ENCODE results near the gene C10orf71. TPM values are rescaled to one million over a fixed set of nuclear protein-coding genes. Genes with fewer than 3 reads are reported as not detected.

The C10orf71 gene
- total RNA-seq, 2 donors from 2014 or later, result 34.7 to 54.1 TPM

DNA sequence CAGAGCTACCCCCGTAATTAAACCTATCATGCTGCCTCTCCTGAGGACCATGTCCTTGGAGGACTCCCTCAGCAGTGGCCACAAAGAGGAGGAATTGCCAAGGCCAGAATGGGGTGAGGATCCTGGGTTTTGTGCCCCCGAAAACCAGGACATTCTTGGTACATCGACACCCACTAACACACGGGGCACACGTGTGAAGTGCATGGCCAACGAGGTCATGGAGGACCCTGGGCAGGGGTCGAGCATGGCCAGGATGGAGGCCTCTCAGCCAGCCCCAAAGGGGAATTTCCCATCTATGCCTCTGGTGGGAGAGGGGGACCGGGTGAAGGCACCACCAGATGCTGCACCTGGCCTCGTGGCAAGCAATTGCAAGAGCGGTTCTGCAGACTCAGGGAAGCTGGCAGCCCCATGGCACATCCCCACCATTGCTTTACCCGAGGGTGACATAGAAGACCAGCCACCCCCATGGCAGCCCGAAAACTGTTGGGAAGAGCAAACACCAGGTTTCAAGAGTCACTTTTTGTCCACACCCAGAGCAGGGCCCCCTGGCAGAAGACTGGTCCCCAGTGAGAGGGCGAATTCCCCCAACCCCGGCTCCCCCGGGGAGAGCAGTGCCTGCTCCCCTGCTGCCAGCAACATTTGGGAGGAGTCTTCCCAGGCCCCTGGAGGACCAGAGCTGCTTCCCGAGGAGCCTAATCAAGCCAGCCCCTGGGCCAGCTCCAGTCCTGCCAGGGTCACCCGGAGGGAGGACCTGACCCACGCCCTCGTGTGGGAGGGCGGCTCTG lies 26.4 kb downstream of the C10orf71 start:
- no peak for DNase-seq
- ATAC-seq, result no peak
- intact Hi-C loops (cut with DNase I), result no loop called here

DNA sequence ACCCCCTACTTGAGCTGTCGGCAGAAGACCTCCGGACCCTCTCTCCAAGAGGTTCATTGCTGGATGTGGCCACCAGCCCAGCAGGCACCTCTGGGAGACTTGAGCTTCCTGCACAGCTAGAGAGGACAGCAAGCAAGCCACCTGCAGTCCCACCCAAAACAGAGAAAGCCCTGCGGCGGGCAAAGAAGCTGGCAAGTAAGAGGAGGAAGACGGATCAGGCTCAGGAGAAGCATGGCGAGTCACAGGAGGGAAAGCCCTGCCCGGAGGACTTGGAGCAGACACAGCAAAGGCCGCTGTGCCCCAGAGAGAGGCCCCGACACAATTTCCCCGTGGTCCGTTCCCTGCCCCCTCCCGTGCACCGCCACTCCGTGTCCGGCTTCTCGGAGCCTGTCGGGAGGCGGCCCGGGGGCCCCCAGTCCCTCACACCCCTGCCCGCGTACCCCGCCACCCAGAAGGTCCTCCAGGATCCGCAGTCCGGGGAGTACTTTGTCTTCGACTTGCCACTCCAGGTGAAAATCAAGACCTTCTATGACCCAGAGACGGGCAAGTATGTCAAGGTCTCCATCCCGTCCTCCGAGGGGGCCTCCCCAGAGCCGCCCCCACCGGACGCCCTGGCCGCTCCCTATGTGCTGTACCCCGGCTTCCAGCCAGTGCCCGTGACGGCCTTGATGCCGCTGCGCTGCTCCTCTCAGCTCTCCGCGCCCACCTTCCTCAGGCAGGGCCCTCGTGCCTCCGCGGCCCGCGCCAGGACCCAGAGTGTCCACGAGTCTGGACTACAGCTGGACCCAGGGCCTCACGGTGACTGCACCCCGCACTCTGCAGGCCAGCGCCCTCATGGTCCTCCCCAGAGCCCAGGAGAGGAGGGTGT lies 27.2 kb downstream of the C10orf71 start:
- DNase-seq, result no peak
- ATAC-seq, result no peak

DNA sequence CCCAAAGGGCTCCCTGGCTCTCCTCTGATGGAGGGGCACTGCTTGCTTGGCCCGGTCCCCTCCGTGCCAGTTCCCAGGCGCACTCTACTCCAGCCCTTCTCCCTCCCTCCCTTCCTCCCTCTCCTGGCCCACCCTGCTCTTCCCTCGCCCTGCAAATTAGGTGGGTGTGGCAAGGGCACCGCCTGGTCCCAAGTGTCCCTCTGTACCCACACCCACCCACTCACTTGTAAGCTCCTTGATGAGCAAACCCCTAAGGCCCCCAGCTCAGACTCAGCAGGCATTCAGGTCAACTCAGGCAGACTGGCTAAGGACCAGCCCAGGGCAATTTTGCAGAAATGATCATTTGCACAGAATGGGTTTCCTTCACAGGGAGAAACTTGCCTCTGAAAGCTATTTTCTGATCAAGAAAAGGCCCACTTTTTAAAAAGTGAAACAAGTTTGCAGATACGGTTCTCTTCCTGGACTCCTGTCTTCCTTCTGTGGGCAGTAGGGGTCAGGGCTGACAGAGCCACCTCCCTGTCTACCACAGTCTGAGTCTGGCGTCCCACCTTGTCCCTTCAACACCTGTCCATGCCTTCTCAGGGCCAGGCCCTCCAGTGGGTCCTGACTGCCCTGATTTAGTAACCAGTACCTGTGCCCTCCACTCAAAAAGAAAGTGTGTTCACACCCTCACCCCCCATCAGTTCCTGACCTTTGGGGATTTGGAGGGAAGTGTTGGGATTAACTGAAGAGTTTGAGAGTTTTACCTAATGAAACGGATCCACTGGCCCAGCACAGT lies 28.3 kb downstream of the C10orf71 start:
- intact Hi-C loops (cut with DNase I), result no loop called here
- DNase-seq (no peak), ATAC-seq (no peak)

More for the DNA sequence above, 27.2 kb downstream of the C10orf71 start:
- intact Hi-C loops (cut with DNase I), result no loop called here

DNA sequence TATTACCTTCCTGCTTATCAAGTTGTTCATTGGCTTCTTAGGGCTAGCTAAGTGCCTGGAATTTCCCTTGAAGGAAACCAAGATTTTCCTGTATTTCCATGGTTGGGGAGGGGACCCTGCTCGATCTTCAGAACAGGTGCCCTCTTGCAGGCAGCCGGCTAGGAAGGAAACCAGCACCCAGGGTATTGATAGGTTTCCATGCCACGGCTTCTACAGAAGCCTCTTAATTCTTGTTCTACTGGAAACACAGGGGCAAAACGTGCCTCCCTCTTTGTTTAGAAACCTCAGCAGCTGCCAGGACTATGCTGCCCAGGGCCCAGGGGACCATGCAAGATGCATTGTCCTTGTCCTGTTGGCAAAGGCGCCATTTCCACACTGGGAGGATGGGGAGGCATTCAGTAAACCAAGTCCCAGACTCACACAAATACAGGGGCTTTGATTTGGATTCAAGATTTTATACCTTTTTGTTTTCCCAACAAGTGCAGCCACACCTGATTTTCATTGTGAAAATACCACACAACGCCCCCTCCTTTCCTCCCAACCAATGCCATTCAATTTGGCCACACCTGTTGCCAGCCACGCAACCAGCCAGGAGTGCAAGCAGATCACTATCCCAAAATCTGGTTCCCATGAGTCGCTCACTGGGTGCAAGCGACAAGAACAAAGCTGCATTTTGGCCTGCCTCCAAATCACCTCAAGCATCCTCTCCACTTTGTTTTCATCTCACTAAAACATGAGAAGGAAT lies 29.6 kb downstream of the C10orf71 start:
- no peak for DNase-seq
- intact Hi-C loops (cut with DNase I), result no loop called here
- no peak for ATAC-seq

DNA sequence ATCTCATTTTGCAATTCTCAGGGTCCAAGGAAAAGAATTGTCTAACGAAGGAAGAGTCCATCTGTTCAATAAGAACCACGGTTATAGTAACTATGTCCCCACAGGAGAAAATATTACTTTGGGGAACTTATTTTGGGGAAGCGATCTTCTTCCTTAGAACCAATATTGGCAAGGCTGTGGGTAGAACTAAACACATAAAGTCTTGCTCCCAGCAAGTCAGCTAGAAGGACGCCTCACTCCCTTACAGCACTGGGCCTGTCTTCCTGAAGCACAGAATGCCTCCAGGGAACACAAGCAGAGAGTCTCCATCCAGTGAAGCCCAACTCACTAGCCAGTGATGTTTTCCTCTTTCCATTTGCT lies 30.2 kb downstream of the C10orf71 start:
- intact Hi-C loops (cut with DNase I), result no loop called here
- no peak for DNase-seq
- no peak for ATAC-seq

DNA sequence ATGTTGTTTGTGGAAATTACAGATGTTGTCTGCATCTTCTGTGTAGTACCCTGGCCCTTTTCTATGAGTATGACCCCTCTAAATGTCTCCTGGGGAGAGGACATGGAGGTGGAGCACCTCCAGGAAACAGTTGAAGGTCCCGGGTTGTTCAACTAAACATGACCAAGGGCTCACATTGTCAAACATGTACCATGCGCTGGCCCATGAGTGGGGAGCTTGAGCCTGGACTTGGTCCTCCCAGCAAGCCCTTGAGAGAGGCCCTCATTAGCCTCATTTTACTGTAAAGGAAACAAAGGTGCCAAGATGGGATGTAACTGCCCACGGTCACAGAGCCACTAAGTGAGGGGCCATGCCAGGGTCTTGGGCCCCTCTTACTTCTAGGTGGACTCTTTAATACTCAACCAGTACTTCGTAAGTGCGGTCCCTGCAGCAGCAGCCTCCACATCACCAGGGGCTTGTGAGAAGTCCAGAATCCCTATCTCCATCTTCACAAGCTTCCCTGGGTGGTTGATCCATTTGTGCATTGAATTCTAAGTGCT lies 31.2 kb downstream of the C10orf71 start:
- DNase-seq, result no peak
- no peak for ATAC-seq
- intact Hi-C loops (cut with DNase I), result no loop called here

DNA sequence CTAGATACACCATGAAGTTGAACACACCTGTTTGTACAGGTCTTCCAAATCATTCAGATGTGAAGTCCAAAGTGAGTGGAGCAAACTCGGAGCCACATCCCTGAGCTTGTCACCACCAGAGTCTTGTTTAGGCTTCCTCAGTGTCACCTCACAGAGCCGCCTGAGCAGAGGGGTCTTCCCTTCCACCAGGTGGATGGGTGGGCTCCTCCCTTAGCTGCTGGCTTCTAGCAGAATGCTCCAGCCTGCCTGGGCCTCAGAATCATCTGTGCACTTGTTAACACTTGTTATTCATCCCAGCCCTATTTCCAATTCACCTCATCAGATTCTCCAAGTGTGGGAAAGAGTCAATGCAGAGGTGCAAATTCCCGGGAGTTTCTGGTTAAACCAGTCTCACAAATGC lies 32.5 kb downstream of the C10orf71 start:
- ATAC-seq (no peak), DNase-seq (no peak)
- intact Hi-C loops (cut with DNase I), result no loop called here

DNA sequence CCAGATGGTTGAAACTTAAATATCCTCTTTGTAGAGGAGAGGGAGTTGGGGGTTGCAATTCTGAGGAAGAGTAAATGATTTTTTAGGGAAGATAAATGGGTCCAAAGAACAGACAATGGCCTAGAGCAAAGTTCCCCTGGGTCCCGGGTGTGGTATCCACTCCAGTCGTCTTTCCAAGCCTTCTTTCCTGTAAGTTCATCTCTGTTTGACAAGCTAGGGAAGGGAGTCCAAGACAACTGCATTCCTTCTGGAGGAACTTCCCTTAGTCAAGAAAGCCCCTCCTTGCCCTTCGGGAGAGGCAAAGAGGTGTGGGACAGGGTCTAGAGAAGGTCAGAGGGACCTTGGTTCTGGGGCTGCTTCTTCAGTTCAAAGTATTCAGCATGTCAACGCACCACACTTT lies 33.4 kb downstream of the C10orf71 start:
- no peak for ATAC-seq
- no peak for DNase-seq
- intact Hi-C loops (cut with DNase I), result no loop called here

DNA sequence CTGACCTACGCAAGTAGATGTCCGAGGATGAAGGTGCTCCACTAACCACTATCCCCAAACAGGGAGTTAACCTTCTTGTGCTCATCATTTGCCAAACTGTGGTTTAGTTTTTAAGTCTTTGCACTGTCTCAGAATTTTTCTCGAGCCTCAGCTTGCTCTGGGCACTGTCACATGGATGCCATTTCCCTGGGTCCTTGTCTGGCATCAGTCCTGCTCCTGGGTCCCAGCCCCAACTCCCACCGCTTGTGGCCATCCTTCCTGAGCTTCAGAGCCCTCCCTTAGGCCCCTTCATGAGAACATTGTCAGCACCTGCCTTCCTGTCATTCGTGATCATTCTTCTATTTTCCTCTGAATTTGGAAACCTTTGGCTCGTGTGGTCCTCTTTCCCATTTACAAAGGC lies 33.8 kb downstream of the C10orf71 start:
- intact Hi-C loops (cut with DNase I), result no loop called here
- no peak for DNase-seq

DNA sequence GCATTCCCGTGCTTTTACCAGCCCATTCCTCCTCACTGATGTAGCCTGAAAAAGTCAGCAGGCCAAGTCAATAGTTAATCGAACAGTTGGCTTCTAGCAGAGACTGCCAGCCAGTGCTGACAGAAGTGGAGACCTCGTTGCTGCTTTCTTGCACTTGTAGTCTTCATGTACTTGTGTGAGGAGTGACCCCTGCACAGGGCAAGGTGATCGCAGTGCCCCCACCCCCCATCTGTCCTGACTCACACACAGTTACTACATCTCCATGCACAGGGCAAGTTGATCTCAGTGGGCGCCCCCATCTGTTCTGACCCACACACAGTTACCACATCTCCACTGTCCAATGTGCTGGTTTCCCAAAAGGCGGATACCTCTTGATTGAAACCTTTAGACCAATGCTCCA lies 34.2 kb downstream of the C10orf71 start:
- intact Hi-C loops (cut with DNase I), result no loop called here
- ATAC-seq, result no peak
- DNase-seq, result no peak

More for the DNA sequence above, 33.8 kb downstream of the C10orf71 start:
- no peak for ATAC-seq

DNA sequence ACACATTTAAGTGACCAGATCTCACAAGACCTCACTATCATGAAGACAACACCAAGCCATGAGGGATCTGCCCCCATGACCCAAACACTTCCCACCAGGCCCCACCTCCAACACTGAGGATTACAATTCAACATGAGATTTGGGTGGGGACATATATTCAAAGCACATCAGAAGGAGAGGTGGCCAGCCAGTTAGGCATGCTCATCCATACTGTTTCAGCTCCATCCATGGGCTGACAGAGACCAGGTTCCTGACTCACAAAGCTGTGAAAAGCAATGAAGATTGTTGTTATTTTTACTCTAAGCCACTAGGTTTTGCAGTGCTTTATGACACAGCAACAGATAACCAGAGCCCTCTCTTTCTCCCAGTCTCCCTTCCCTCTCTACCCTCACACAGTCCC lies 36.0 kb downstream of the C10orf71 start:
- DNase-seq (no peak), ATAC-seq (no peak)
- intact Hi-C loops (cut with DNase I), result no loop called here

DNA sequence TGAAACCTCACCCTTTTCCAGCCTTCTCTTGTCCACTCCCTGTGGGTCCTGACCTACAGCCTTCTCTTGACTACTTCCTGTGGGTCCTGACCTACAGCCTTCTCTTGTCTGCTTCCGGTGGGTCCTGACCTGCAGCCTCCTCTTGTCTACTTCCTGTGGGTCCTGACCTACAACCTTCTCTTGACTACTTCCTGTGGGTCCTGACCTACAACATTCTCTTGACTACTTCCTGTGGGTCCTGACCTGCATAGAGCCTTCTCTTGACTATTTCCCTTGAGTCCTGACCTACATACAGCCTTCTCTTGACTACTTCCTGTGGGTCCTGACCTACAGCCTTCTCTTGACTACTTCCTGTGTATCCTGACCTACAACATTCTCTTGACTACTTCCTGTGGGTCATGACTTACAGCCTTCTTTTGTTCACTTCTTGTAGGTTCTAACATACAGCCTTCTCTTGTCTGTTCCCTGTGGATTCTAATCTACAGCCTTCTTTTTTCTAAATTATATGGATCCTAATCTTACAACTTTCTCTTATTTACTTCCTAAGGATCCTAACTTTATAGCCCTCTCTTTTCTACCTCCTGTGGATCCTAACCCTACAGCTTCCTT lies 36.5 kb downstream of the C10orf71 start:
- intact Hi-C loops (cut with DNase I), result no loop called here
- DNase-seq (no peak), ATAC-seq (no peak)

DNA sequence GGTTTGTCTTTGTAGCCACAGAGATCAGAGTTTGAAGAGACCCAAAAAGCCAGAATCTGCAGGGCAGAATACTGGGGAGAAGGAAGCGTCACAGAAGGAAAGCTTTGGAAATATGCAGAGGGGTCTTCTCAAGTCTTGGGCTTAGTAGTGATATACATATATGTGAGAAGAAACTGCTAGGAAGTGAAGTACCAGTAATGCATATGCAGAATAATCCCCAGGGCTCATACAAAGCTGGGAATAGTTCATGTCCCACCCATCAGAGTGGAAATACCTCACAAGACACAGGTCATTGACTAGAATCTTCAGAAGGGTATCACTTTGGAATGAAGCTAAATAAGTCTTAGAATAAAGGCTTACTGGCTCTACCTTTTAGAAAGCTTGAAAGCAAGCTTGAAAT lies 39.6 kb downstream of the C10orf71 start:
- ATAC-seq (no peak), DNase-seq (no peak)
- intact Hi-C loops (cut with DNase I), result no loop called here

DNA sequence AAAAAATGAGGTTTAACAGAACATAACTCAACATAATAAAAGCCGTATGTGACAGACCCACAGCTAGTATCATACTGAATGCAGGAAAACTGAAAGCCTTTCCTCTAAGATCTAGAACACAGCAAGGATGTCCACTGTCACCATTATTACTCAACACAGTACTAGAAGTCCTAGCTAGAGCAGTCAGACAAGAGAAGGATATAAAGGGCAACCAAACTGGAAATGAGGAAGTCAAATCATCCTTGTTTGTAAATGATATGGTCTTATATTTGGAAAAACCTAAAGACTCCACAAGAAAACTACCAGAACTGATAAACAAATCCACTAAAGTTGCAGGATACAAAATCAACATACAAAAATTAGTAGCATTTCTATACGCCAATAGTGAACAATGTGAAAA lies 45.9 kb downstream of the C10orf71 start:
- ATAC-seq (no peak), DNase-seq (no peak)
- intact Hi-C loops (cut with DNase I), result no loop called here

DNA sequence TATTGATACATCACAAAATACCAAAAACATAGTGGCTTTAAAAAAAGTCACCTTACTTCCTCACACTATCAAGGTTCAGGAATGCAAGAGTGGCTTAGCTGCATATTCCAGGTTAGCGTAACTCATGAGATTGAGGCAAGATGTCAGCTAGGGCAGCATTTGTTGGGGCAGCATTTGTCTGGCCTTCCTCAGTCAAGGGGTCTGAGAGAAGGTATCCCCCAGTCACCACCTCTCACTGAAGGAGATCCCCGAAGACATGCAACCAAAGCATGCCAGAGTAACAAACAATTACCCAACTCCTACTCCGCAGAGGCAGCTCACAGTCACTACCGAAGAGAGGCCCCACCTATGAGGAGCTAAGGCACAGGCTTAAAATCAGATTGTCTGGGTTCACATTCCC lies 48.4 kb downstream of the C10orf71 start:
- ATAC-seq (no peak), DNase-seq (no peak)
- intact Hi-C loops (cut with DNase I), result no loop called here

DNA sequence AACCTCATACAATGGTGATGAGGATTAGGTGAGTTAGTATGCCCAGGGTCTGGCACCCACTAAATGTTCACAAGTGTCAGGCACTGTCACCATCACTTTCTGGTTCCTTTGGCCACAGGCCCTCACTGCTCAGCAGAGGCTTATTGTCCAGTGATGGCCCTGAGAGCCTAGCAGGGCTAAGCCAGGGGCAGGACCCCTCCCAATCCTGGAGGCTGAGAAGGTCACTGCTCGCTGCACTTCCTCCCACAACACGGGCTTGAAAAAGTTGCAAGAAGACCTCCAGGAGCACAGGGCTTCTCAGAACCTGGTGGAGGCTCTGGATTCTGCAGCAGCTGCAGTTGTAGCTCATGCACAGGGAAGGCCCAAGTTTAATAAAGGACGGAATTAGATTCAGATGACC lies 48.9 kb downstream of the C10orf71 start:
- no peak for ATAC-seq
- no peak for DNase-seq
- intact Hi-C loops (cut with DNase I), result no loop called here

DNA sequence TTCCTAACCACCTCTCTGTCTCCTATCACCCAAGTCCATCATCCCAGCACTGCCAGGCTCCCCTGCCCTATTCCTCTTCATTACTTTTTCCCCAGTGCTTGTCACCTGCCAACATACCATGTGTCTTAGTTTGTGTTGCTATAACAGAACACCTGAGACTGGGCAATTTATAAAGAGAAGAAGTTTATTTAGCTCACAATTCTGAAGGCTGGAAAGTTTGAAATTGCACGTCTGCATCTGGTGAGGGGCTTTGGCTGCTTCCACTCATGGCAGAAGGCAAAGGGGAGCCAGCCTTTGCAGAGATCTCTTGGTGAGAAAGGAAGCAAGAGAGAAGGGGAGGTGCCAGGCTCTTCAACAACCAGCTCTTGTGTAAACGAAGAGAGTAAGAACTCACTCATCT lies 49.6 kb downstream of the C10orf71 start:
- intact Hi-C loops (cut with DNase I), result no loop called here
- no peak for DNase-seq
- no peak for ATAC-seq

DNA sequence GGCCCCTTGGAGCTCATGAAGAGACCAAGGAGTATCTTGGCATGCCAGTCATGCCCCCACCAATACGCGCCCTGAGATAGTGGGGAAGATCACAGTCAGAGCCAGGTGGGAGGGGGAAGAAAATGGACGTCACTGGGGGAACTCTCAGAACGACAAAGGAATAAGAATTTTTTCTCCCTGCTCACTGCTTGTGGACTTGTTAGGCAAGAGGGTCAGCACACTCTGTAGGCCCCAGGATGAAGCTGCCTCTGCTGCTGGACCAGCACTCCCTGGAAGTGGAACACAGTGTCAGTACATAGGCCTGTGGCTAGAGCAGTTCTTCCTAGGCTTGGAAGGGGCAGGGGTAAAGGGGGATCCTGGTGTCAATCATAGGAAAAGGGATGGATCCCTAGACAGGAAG lies 50.4 kb downstream of the C10orf71 start:
- intact Hi-C loops (cut with DNase I), result no loop called here
- ATAC-seq, result no peak
- DNase-seq, result no peak

DNA sequence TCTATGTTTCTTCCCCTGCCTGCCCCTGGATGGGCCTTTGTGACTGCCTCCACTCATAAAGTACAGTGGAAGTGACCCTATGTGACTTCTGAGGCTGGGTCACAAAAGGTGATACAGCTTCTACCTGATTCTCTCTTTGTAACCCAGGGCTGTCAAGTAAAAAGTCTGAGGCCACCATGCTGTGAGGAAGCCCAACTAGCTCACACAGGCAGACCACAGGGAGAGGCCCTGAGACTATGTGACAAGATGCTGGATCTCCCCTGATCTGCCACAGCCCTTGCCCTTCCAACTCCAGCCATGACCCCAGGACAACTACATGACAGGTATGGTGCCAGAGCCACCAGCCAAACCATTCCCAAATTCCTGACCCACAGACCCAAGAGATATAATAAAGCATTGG lies 51.2 kb downstream of the C10orf71 start:
- intact Hi-C loops (cut with DNase I), result no loop called here
- no peak for ATAC-seq
- DNase-seq, result no peak

All from left cardiac atrium (tissue), 4 donors.